ENCODE measurements around the gene KYNU.

DNA sequence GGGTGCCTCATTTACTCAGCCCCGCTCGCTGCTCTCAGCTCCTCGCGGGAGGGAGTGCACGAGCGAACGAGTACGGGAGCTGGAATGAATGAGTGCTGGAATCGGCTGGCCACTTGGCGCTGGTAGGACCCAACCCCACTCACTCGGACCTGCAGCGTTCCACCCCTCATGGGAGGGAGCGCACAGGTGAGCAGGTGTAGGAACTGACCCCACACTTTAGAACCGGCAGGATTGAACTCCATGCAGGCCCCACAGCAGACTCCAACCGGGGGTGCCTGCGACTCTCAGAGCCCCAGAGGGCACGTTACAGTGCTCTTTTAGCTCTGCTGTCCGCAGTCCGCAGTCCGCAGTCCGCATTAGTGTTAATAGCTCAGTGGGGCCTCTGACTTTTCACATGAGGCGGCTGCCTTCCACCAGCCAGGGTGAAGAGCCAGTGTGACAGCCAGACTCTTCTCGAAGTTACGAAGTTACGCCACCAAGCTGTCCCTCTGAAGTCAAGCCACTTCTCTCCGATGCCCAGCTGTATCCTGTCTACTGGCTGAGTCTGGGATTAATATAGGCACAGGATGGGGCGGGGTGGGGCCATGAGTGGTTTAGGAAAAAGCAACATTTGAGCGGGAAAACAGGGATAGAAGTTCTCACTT lies 149.1 kb downstream of the KYNU start:
- TF ChIP-seq, protein P1, sequence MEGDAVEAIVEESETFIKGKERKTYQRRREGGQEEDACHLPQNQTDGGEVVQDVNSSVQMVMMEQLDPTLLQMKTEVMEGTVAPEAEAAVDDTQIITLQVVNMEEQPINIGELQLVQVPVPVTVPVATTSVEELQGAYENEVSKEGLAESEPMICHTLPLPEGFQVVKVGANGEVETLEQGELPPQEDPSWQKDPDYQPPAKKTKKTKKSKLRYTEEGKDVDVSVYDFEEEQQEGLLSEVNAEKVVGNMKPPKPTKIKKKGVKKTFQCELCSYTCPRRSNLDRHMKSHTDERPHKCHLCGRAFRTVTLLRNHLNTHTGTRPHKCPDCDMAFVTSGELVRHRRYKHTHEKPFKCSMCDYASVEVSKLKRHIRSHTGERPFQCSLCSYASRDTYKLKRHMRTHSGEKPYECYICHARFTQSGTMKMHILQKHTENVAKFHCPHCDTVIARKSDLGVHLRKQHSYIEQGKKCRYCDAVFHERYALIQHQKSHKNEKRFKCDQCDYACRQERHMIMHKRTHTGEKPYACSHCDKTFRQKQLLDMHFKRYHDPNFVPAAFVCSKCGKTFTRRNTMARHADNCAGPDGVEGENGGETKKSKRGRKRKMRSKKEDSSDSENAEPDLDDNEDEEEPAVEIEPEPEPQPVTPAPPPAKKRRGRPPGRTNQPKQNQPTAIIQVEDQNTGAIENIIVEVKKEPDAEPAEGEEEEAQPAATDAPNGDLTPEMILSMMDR (IDR thresholded peaks at IDR 0.05) = no peak
- no peak for TF ChIP-seq POLR2A (IDR thresholded peaks at IDR 0.05)

Measured in esophagus squamous epithelium (tissue), 4 donors.